ENCODE data around the gene BICD1.

The BICD1 gene

GRCh38 chr12:32139064-32139421 is 32.4 kb downstream of the BICD1 start:
- peaks cover 23% of the 10 kb centered on the region for H3K4me1 Mint-ChIP-seq (ENCODE audit: low read depth)
- peak overlapping the region; percentile 84 for H3K27ac Mint-ChIP-seq
- H3K9me3 Mint-ChIP-seq, result no peaks in the 10 kb centered on the region
- intact Hi-C loops (cut with micrococcal nuclease), result no loop called here
- H3K36me3 Mint-ChIP-seq (ENCODE audit: low read depth), result no peaks in the 10 kb centered on the region
- H3K4me3 Mint-ChIP-seq, result peak overlapping the region; percentile 76
- H3K27me3 Mint-ChIP-seq, result no peaks in the 10 kb centered on the region

- Mint-ChIP-seq H3K27me3 (no peaks in the 10 kb centered on the region), H3K36me3 (ENCODE audit: low read depth) (no peaks in the 10 kb centered on the region), H3K27ac (no peak overlapping the region), H3K4me3 (no peak overlapping the region), H3K9me3 (no peaks in the 10 kb centered on the region), H3K4me1 (ENCODE audit: low read depth) (peaks cover 12% of the 10 kb centered on the region)
- intact Hi-C loops (cut with micrococcal nuclease), result no loop called here
Measured at GRCh38 chr12:32140877-32141276, 34.2 kb downstream of the BICD1 start.

- Mint-ChIP-seq H3K9me3 (peaks cover 8% of the 10 kb centered on the region), H3K4me3 (no peak overlapping the region), H3K27ac (no peak overlapping the region), H3K27me3 (no peaks in the 10 kb centered on the region), H3K4me1 (ENCODE audit: low read depth) (no peaks in the 10 kb centered on the region), H3K36me3 (ENCODE audit: low read depth) (no peaks in the 10 kb centered on the region)
- intact Hi-C loops (cut with micrococcal nuclease), result no loop called here
Measured at GRCh38 chr12:32145096-32145495, 38.4 kb downstream of the BICD1 start.

GRCh38 chr12:32146074-32146873 is 39.6 kb downstream of the BICD1 start:
- H3K4me1 Mint-ChIP-seq (ENCODE audit: low read depth), result no peaks in the 10 kb centered on the region
- H3K27ac Mint-ChIP-seq, result no peak overlapping the region
- no peaks in the 10 kb centered on the region for H3K27me3 Mint-ChIP-seq
- H3K9me3 Mint-ChIP-seq, result peaks cover 9% of the 10 kb centered on the region
- H3K4me3 Mint-ChIP-seq, result no peak overlapping the region
- intact Hi-C loops (cut with micrococcal nuclease), result no loop called here
- no peaks in the 10 kb centered on the region for H3K36me3 Mint-ChIP-seq (ENCODE audit: low read depth)

- H3K27ac Mint-ChIP-seq, result no peak overlapping the region
- intact Hi-C loops (cut with micrococcal nuclease), result no loop called here
- no peak overlapping the region for H3K4me3 Mint-ChIP-seq
- no peaks in the 10 kb centered on the region for H3K36me3 Mint-ChIP-seq (ENCODE audit: low read depth)
- no peaks in the 10 kb centered on the region for H3K4me1 Mint-ChIP-seq (ENCODE audit: low read depth)
- peaks cover 9% of the 10 kb centered on the region for H3K9me3 Mint-ChIP-seq
- H3K27me3 Mint-ChIP-seq, result no peaks in the 10 kb centered on the region
Measured at GRCh38 chr12:32148372-32148771, 41.7 kb downstream of the BICD1 start.

- Mint-ChIP-seq H3K36me3 (ENCODE audit: low read depth) (no peaks in the 10 kb centered on the region), H3K4me3 (no peak overlapping the region), H3K27ac (no peak overlapping the region), H3K4me1 (ENCODE audit: low read depth) (no peaks in the 10 kb centered on the region), H3K27me3 (no peaks in the 10 kb centered on the region), H3K9me3 (peaks cover 9% of the 10 kb centered on the region)
- intact Hi-C loops (cut with micrococcal nuclease), result no loop called here
Measured at GRCh38 chr12:32149489-32149888, 42.8 kb downstream of the BICD1 start.

- peaks cover 9% of the 10 kb centered on the region for H3K9me3 Mint-ChIP-seq
- no peaks in the 10 kb centered on the region for H3K27me3 Mint-ChIP-seq
- H3K4me3 Mint-ChIP-seq, result no peak overlapping the region
- no peak overlapping the region for H3K27ac Mint-ChIP-seq
- no peaks in the 10 kb centered on the region for H3K4me1 Mint-ChIP-seq (ENCODE audit: low read depth)
- intact Hi-C loops (cut with micrococcal nuclease), result loop anchor here (10.0 kb wide), 1 partner anchor 114 kb away; no protein-coding TSS in a partner anchor
- no peaks in the 10 kb centered on the region for H3K36me3 Mint-ChIP-seq (ENCODE audit: low read depth)
Measured at GRCh38 chr12:32151086-32151485, 44.4 kb downstream of the BICD1 start.

- intact Hi-C loops (cut with micrococcal nuclease), result loop anchor here (10.0 kb wide), 1 partner anchor 113 kb away; no protein-coding TSS in a partner anchor
- Mint-ChIP-seq H3K27ac (no peak overlapping the region), H3K9me3 (peaks cover 9% of the 10 kb centered on the region), H3K36me3 (ENCODE audit: low read depth) (no peaks in the 10 kb centered on the region), H3K4me1 (ENCODE audit: low read depth) (no peaks in the 10 kb centered on the region), H3K4me3 (no peak overlapping the region), H3K27me3 (no peaks in the 10 kb centered on the region)
Measured at GRCh38 chr12:32151552-32151951, 44.9 kb downstream of the BICD1 start.

- Mint-ChIP-seq H3K4me3 (no peak overlapping the region), H3K4me1 (ENCODE audit: low read depth) (no peaks in the 10 kb centered on the region), H3K27me3 (no peaks in the 10 kb centered on the region), H3K36me3 (ENCODE audit: low read depth) (no peaks in the 10 kb centered on the region), H3K9me3 (peaks cover 1% of the 10 kb centered on the region), H3K27ac (no peak overlapping the region)
- intact Hi-C loops (cut with micrococcal nuclease), result loop anchor here (10.0 kb wide), 1 partner anchor 110 kb away; no protein-coding TSS in a partner anchor
Measured at GRCh38 chr12:32155041-32155440, 48.4 kb downstream of the BICD1 start.

- no peaks in the 10 kb centered on the region for H3K36me3 Mint-ChIP-seq (ENCODE audit: low read depth)
- H3K4me1 Mint-ChIP-seq (ENCODE audit: low read depth), result no peaks in the 10 kb centered on the region
- intact Hi-C loops (cut with micrococcal nuclease), result loop anchor here (10.0 kb wide), 1 partner anchor 109 kb away; no protein-coding TSS in a partner anchor
- H3K4me3 Mint-ChIP-seq, result no peak overlapping the region
- no peak overlapping the region for H3K27ac Mint-ChIP-seq
- H3K9me3 Mint-ChIP-seq, result no peaks in the 10 kb centered on the region
- H3K27me3 Mint-ChIP-seq, result no peaks in the 10 kb centered on the region
Measured at GRCh38 chr12:32155961-32156529, 49.4 kb downstream of the BICD1 start.

GRCh38 chr12:32158525-32158924 is 51.9 kb downstream of the BICD1 start:
- H3K4me1 Mint-ChIP-seq (ENCODE audit: low read depth), result no peaks in the 10 kb centered on the region
- H3K36me3 Mint-ChIP-seq (ENCODE audit: low read depth), result no peaks in the 10 kb centered on the region
- no peaks in the 10 kb centered on the region for H3K9me3 Mint-ChIP-seq
- intact Hi-C loops (cut with micrococcal nuclease), result loop anchor here (10.0 kb wide), 1 partner anchor 106 kb away; no protein-coding TSS in a partner anchor
- no peaks in the 10 kb centered on the region for H3K27me3 Mint-ChIP-seq
- H3K27ac Mint-ChIP-seq, result no peak overlapping the region
- no peak overlapping the region for H3K4me3 Mint-ChIP-seq

GRCh38 chr12:32159381-32159780 is 52.7 kb downstream of the BICD1 start:
- intact Hi-C loops (cut with micrococcal nuclease), result loop anchor here (10.0 kb wide), 1 partner anchor 105 kb away; no protein-coding TSS in a partner anchor
- Mint-ChIP-seq H3K27me3 (no peaks in the 10 kb centered on the region), H3K4me1 (ENCODE audit: low read depth) (no peaks in the 10 kb centered on the region), H3K4me3 (no peak overlapping the region), H3K9me3 (peaks cover under 1% of the 10 kb centered on the region), H3K36me3 (ENCODE audit: low read depth) (no peaks in the 10 kb centered on the region), H3K27ac (no peak overlapping the region)

GRCh38 chr12:32159925-32160324 is 53.3 kb downstream of the BICD1 start:
- H3K27me3 Mint-ChIP-seq, result no peaks in the 10 kb centered on the region
- H3K27ac Mint-ChIP-seq, result no peak overlapping the region
- no peak overlapping the region for H3K4me3 Mint-ChIP-seq
- peaks cover 4% of the 10 kb centered on the region for H3K36me3 Mint-ChIP-seq (ENCODE audit: low read depth)
- intact Hi-C loops (cut with micrococcal nuclease), result loop anchor here (10.0 kb wide), 1 partner anchor 105 kb away; no protein-coding TSS in a partner anchor
- H3K4me1 Mint-ChIP-seq (ENCODE audit: low read depth), result no peaks in the 10 kb centered on the region
- peaks cover 6% of the 10 kb centered on the region for H3K9me3 Mint-ChIP-seq

- Mint-ChIP-seq H3K27me3 (no peaks in the 10 kb centered on the region), H3K27ac (no peak overlapping the region), H3K4me1 (ENCODE audit: low read depth) (no peaks in the 10 kb centered on the region), H3K4me3 (no peak overlapping the region), H3K36me3 (ENCODE audit: low read depth) (peaks cover 8% of the 10 kb centered on the region), H3K9me3 (peaks cover 12% of the 10 kb centered on the region)
- intact Hi-C loops (cut with micrococcal nuclease), result no loop called here
Measured at GRCh38 chr12:32161058-32161457, 54.4 kb downstream of the BICD1 start.

Data from dendritic cell treated with granulocyte-macrophage colony-stimulating factor and Interleukin-4, amounts not matched to agents 40 ng/mL and 50 ng/mL, for 4 days (primary cell).